ENCODE data around the gene DNAJB12. TPM values are rescaled to one million over a fixed set of nuclear protein-coding genes. Genes with fewer than 3 reads are reported as not detected.

Gene DNAJB12
- polyA plus RNA-seq, 1 donor: 24.3 TPM

GRCh38 chr10:72285972-72286521 is 68.7 kb downstream of the DNAJB12 start:
- no peak for DNase-seq

GRCh38 chr10:72283131-72283530 is 71.6 kb downstream of the DNAJB12 start:
- DNase-seq: no peak

Other genes starting within 250 kb of the DNAJB12 start
- gene ANAPC16, start 138.9 kb downstream of the DNAJB12 start, polyA plus RNA-seq (ENCODE audit: insufficient read length): 122 TPM
- 22.8 TPM for gene ASCC1, start 138.6 kb downstream of the DNAJB12 start, polyA plus RNA-seq (ENCODE audit: insufficient read length)
- gene DDIT4, start 81.0 kb downstream of the DNAJB12 start, polyA plus RNA-seq (ENCODE audit: insufficient read length): 63.5 TPM

All from hindlimb muscle (tissue), 1 donor.